WTC11 (cell line): Measurements from ENCODE around the gene SCYGR4.

Experiments used
- CREB1 ChIP-seq: sonication (generic); formaldehyde crosslinking; IDR thresholded peaks from 2 replicates; pipeline ENCODE4 v1.8.0; 2023; ENCODE audit warnings: mild to moderate bottlenecking, missing genetic modification reagents
- CTCF ChIP-seq: fragments of 200-600 bp; IDR thresholded peaks from 2 replicates; pipeline ENCODE4 v1.8.0; 2022; ENCODE audit warnings: antibody characterized with exemption
- MAX ChIP-seq: sonication (generic); formaldehyde crosslinking; IDR thresholded peaks from 2 replicates; pipeline ENCODE4 v1.8.0; 2022; ENCODE audit warnings: mild to moderate bottlenecking, missing genetic modification reagents

- TF ChIP-seq MAX (CRISPR knock-in tag) (no peak), CTCF (no peak), CREB1 (CRISPR knock-in tag) (no peak)
These were observed 40.0 kb downstream of the SCYGR4 start for GRCh38 chr2:227657199-227657845.
